ENCODE measurements around the gene EFCAB14. TPM values are rescaled to one million over a fixed set of nuclear protein-coding genes. Genes with fewer than 3 reads are reported as not detected.

Gene EFCAB14
- total RNA-seq, 1 donor from 2014 or later, result 116 TPM

- no peak for TF ChIP-seq CTCF (IDR thresholded peaks at IDR 0.05)
- H3K27me3 ChIP-seq (ENCODE audit: low read depth), result no peaks in the 10 kb centered on the region
- peaks cover 31% of the 10 kb centered on the region for H3K36me3 ChIP-seq
- no peak overlapping the region for H3K27ac ChIP-seq
- ATAC-seq, result no peak
- intact Hi-C loops (cut with DNase I), result no loop called here
- no peak for DNase-seq
- no peak overlapping the region for H3K4me3 ChIP-seq
- no peaks in the 10 kb centered on the region for H3K4me1 ChIP-seq
- H3K9me3 ChIP-seq, result no peaks in the 10 kb centered on the region
These were observed 79.4 kb downstream of the EFCAB14 start for GRCh38 chr1:46639547-46639946.

GRCh38 chr1:46638921-46639320 lies 80.0 kb downstream of the EFCAB14 start:
- no peak for TF ChIP-seq CTCF (IDR thresholded peaks at IDR 0.05)
- DNase-seq (no peak), ATAC-seq (no peak)
- Histone ChIP-seq H3K4me3 (no peak overlapping the region), H3K4me1 (no peaks in the 10 kb centered on the region), H3K36me3 (peaks cover 37% of the 10 kb centered on the region), H3K27me3 (ENCODE audit: low read depth) (no peaks in the 10 kb centered on the region), H3K9me3 (no peaks in the 10 kb centered on the region), H3K27ac (no peak overlapping the region)
- intact Hi-C loops (cut with DNase I), result no loop called here

- ATAC-seq (no peak), DNase-seq (no peak)
- Histone ChIP-seq H3K36me3 (peaks cover 51% of the 10 kb centered on the region), H3K4me1 (no peaks in the 10 kb centered on the region), H3K27ac (no peak overlapping the region), H3K4me3 (no peak overlapping the region), H3K27me3 (ENCODE audit: low read depth) (no peaks in the 10 kb centered on the region), H3K9me3 (no peaks in the 10 kb centered on the region)
- intact Hi-C loops (cut with DNase I), result no loop called here
- TF ChIP-seq CTCF (IDR thresholded peaks at IDR 0.05), result no peak
These were observed 81.3 kb downstream of the EFCAB14 start for GRCh38 chr1:46637444-46638083.

- intact Hi-C loops (cut with DNase I), result no loop called here
- no peak for TF ChIP-seq CTCF (IDR thresholded peaks at IDR 0.05)
- Histone ChIP-seq H3K27ac (no peak overlapping the region), H3K4me1 (no peaks in the 10 kb centered on the region), H3K36me3 (peaks cover 67% of the 10 kb centered on the region), H3K27me3 (ENCODE audit: low read depth) (no peaks in the 10 kb centered on the region), H3K4me3 (no peak overlapping the region), H3K9me3 (no peaks in the 10 kb centered on the region)
- no peak for ATAC-seq
- DNase-seq, result no peak
These were observed 83.7 kb downstream of the EFCAB14 start for GRCh38 chr1:46635205-46635604.

GRCh38 chr1:46630719-46631118 lies 88.2 kb downstream of the EFCAB14 start:
- no peak for TF ChIP-seq CTCF (IDR thresholded peaks at IDR 0.05)
- peaks cover 61% of the 10 kb centered on the region for H3K36me3 ChIP-seq
- ATAC-seq, result no peak
- no peak overlapping the region for H3K27ac ChIP-seq
- intact Hi-C loops (cut with DNase I), result no loop called here
- H3K4me1 ChIP-seq, result no peaks in the 10 kb centered on the region
- no peaks in the 10 kb centered on the region for H3K27me3 ChIP-seq (ENCODE audit: low read depth)
- H3K9me3 ChIP-seq, result no peaks in the 10 kb centered on the region
- H3K4me3 ChIP-seq, result no peak overlapping the region
- no peak for DNase-seq

Other genes starting within 250 kb of the EFCAB14 start
- not detected for gene DMBX1, start 229.3 kb downstream of the EFCAB14 start, total RNA-seq
- not detected for gene KNCN, start 167.5 kb downstream of the EFCAB14 start, total RNA-seq
- 77.6 TPM for gene MKNK1, start 114.8 kb downstream of the EFCAB14 start, total RNA-seq
- gene MOB3C, start 102.3 kb downstream of the EFCAB14 start, total RNA-seq, result 30.2 TPM
- gene ATPAF1, start 50.8 kb downstream of the EFCAB14 start, total RNA-seq, result 34.9 TPM
- gene TEX38, start 47.3 kb downstream of the EFCAB14 start, total RNA-seq, result not detected
- 210 TPM for gene CYP4B1, start 79.9 kb upstream of the EFCAB14 start, total RNA-seq
- not detected for gene CYP4A11, start 222.4 kb upstream of the EFCAB14 start, total RNA-seq